ENCODE data around the gene ZKSCAN3. TPM values are rescaled to one million over a fixed set of nuclear protein-coding genes. Genes with fewer than 3 reads are reported as not detected.
A peak's percentile ranks its signal among the peaks of the same experiment; 100 is the strongest.

The ZKSCAN3 gene
- total RNA-seq, 1 donor from 2014 or later, result 7.3 TPM

DNA sequence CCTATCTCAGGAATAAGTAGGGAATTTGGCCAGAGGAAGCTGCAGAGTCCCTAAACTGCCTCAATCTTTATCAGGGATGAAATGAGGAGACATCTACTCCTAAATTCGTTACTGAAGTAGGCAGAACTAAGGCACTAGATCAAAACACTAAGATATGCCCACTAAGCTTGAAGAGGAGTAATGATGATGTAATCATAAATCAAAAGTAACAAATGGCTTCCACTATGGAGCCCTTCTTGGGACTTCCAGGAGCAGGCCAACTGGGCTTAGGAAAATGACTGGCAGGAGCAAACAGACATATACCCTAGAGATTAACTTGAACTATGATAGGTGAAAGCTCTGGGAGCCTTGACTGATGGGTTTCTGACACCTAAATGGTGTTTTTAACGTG is 34.4 kb downstream of the ZKSCAN3 start:
- no peak for DNase-seq (ENCODE audit: extremely low spot score, unreplicated experiment)
- H3K9me3 Mint-ChIP-seq (ENCODE audit: unreplicated experiment), result peaks cover 6% of the 10 kb centered on the region
- no peak overlapping the region for H3K27ac Mint-ChIP-seq (ENCODE audit: unreplicated experiment)
- TF ChIP-seq, protein P1, sequence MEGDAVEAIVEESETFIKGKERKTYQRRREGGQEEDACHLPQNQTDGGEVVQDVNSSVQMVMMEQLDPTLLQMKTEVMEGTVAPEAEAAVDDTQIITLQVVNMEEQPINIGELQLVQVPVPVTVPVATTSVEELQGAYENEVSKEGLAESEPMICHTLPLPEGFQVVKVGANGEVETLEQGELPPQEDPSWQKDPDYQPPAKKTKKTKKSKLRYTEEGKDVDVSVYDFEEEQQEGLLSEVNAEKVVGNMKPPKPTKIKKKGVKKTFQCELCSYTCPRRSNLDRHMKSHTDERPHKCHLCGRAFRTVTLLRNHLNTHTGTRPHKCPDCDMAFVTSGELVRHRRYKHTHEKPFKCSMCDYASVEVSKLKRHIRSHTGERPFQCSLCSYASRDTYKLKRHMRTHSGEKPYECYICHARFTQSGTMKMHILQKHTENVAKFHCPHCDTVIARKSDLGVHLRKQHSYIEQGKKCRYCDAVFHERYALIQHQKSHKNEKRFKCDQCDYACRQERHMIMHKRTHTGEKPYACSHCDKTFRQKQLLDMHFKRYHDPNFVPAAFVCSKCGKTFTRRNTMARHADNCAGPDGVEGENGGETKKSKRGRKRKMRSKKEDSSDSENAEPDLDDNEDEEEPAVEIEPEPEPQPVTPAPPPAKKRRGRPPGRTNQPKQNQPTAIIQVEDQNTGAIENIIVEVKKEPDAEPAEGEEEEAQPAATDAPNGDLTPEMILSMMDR (IDR thresholded peaks at IDR 0.05), result no peak
- H3K4me3 Mint-ChIP-seq (ENCODE audit: unreplicated experiment), result no peak overlapping the region
- peaks cover 8% of the 10 kb centered on the region for H3K4me1 Mint-ChIP-seq (ENCODE audit: unreplicated experiment)
- H3K36me3 Mint-ChIP-seq (ENCODE audit: unreplicated experiment), result peaks cover 56% of the 10 kb centered on the region
- H3K27me3 Mint-ChIP-seq (ENCODE audit: unreplicated experiment), result no peaks in the 10 kb centered on the region

DNA sequence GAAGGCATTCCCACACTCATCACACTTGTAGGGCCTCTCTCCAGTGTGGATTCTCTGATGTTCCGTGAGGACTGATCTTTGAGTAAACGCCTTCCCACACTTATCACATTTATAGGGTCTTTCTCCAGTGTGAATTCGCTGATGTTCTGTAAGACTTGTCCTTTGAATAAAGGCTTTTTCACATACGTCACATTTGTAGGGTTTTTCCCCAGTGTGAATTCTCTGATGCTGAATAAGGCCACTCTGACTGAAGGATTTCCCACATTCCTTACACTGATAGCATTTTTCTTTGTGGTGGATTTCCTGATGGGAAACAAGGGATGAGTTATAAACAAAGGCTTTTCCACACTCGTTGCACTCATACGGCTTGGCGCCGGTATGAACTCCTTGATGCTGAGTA is 40.9 kb downstream of the ZKSCAN3 start:
- Mint-ChIP-seq H3K36me3 (ENCODE audit: unreplicated experiment) (peaks cover 66% of the 10 kb centered on the region), H3K4me3 (ENCODE audit: unreplicated experiment) (no peak overlapping the region), H3K27me3 (ENCODE audit: unreplicated experiment) (no peaks in the 10 kb centered on the region), H3K27ac (ENCODE audit: unreplicated experiment) (no peak overlapping the region), H3K4me1 (ENCODE audit: unreplicated experiment) (peaks cover 4% of the 10 kb centered on the region), H3K9me3 (ENCODE audit: unreplicated experiment) (no peaks in the 10 kb centered on the region)
- DNase-seq (ENCODE audit: extremely low spot score, unreplicated experiment), result no peak
- TF ChIP-seq, protein P1 (IDR thresholded peaks at IDR 0.05), result no peak

DNA sequence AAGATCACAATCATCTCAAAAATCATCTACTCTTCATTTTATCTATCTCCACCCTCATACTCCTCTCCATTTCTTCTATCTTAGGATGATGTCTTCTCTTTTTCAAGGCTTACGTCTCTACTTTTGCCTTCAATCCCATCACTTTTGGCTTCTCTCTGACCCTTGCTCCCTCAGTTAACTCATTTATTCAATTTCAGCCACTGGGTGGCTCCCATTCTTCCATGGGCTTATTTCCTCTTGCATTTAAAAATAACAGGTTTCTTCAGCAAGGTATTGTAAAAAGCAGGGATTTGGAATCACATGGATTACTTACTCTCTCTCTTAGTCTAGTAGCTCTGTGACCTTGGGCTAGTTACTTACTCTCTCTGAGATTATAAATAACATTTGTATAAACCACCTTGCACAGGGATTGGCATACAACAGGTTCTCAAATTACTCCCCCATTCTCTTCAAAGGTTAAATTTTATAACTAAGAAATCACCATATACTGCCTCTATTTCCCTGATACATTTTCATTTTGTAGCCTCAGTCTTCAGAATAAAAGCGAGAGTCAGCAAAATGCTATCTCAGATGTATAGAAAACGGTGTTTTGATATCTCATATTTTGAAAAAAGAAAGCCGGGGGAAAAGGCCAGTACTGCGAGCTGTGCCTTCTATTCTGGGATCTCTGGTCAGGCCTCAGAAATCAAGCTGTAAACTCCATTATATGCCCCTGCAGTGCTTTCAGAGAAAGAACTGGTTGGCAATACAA is 44.3 kb downstream of the ZKSCAN3 start:
- TF ChIP-seq, protein P1 (IDR thresholded peaks at IDR 0.05), result peak; percentile 44
- Mint-ChIP-seq H3K27ac (ENCODE audit: unreplicated experiment) (no peak overlapping the region), H3K27me3 (ENCODE audit: unreplicated experiment) (no peaks in the 10 kb centered on the region), H3K4me3 (ENCODE audit: unreplicated experiment) (no peak overlapping the region), H3K4me1 (ENCODE audit: unreplicated experiment) (peaks cover 24% of the 10 kb centered on the region), H3K9me3 (ENCODE audit: unreplicated experiment) (no peaks in the 10 kb centered on the region), H3K36me3 (ENCODE audit: unreplicated experiment) (peaks cover 67% of the 10 kb centered on the region)
- DNase-seq (ENCODE audit: extremely low spot score, unreplicated experiment), result no peak

DNA sequence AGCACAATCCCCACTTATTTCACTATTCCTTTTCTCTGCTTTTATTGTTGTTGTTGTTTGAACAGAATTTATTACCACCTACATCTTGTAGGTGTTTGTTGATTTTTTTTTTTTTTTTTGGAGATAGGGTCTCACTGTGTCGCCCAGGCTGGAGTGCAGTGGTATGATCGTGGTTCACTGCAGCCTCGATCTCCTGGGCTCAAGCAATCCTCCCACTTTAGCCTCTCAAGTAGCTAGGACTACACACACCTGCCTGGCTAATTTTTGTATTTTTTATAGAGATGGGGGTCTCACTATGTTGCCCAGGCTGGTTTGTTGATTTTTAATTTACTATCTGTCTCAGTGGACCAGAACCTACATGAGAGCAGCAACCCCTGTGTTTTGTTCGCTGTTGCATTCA is 46.2 kb downstream of the ZKSCAN3 start:
- H3K27ac Mint-ChIP-seq (ENCODE audit: unreplicated experiment), result no peak overlapping the region
- H3K4me3 Mint-ChIP-seq (ENCODE audit: unreplicated experiment), result no peak overlapping the region
- no peak for DNase-seq (ENCODE audit: extremely low spot score, unreplicated experiment)
- TF ChIP-seq, protein P1 (IDR thresholded peaks at IDR 0.05), result no peak
- H3K27me3 Mint-ChIP-seq (ENCODE audit: unreplicated experiment), result peaks cover 9% of the 10 kb centered on the region
- peaks cover 56% of the 10 kb centered on the region for H3K36me3 Mint-ChIP-seq (ENCODE audit: unreplicated experiment)
- peaks cover 9% of the 10 kb centered on the region for H3K9me3 Mint-ChIP-seq (ENCODE audit: unreplicated experiment)
- peaks cover 29% of the 10 kb centered on the region for H3K4me1 Mint-ChIP-seq (ENCODE audit: unreplicated experiment)

DNA sequence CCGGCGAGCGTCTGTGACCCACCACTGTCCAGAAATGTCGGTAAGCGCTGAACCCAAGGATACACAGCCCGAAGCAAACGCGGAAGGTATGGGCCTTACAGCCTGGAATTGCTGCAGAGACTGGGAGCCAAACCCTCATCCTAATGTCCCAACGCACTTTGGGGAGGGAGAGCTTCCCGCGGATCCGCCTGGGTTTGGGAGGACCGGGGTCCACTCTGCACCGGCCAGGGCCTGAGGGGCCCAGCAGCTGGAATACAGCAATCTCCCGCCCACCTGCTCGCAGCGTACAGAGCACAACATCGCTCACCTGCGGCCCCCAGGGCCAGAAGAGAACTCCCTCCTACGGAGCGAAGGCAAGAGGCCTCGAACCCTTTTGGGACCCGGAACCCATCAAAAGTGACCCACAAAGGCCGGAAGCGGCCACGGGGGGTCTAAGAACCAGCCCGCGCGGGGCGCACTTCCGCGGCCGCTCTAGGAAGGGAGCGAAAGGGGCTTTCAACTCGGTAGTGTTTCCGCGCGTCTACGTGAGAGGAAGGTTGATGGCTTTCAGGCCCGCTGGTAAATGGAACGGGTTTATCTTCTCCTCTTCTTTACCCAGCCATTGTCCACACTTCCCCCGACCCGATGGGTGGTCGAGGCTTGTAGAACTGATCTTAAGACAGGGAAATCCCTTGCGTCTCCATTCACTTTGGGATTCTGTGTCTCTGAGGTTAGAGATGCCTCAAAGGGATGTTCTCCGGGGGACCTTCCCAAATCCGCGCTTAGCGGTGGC is 49.8 kb downstream of the ZKSCAN3 start, which contains the start of gene ZSCAN12:
Gene ZSCAN12, minus strand, starts transcription at position 398 of the 772 bp plus-strand sequence. CDS start 1,342 bp downstream, outside the sequence.
- Mint-ChIP-seq H3K4me3 (ENCODE audit: unreplicated experiment) (peak within 1 kb of the TSS; percentile 97), H3K27me3 (ENCODE audit: unreplicated experiment) (peaks cover 40% of the 10 kb centered on the region), H3K27ac (ENCODE audit: unreplicated experiment) (peak within 1 kb of the TSS; percentile 87), H3K4me1 (ENCODE audit: unreplicated experiment) (peaks cover 29% of the 10 kb centered on the region), H3K9me3 (ENCODE audit: unreplicated experiment) (peaks cover 10% of the 10 kb centered on the region), H3K36me3 (ENCODE audit: unreplicated experiment) (peaks cover 28% of the 10 kb centered on the region)
- TF ChIP-seq, protein P1 (IDR thresholded peaks at IDR 0.05), result peak; percentile 74
- DNase-seq (ENCODE audit: extremely low spot score, unreplicated experiment), result peak; percentile 88
